ENCODE data around the gene CD46.
"Not testable (repeated sequence)": the region's sequence is repeated elsewhere in the genome, so short reads cannot be mapped to it uniquely, and the experiment has no call there.

DNA sequence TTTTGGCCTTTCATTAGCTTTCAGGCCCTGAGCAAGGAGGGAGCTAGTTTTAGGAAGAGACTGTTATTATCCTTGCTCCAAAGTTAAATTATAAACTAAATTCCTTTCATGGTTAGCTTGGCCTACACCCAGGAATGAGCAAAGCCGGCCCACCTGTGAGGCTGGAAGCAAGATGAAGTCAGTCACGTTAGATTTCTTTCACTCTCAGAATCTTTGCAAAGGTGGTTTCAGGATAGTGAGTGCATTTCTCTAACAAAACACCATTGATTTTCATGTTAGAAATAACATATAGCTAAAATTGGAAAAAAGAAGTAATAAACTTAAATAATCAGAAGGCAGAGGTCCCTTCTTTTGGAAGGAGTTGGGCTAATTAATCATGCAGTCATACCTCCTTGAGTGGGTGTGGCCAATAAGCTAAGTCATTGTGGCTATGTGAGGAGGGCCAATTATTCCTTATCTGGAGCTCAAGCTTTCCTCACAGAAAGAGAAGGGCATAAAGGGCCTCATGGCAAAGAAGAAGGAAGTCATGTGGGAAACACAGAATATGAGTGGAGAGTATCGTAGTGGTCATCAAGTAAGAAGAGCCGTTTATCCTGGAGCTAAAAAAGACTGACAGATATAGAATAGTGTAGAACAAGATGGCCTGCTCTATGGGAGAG, 23.5 kb upstream of the CD46 start:
- TF ChIP-seq, protein P1, sequence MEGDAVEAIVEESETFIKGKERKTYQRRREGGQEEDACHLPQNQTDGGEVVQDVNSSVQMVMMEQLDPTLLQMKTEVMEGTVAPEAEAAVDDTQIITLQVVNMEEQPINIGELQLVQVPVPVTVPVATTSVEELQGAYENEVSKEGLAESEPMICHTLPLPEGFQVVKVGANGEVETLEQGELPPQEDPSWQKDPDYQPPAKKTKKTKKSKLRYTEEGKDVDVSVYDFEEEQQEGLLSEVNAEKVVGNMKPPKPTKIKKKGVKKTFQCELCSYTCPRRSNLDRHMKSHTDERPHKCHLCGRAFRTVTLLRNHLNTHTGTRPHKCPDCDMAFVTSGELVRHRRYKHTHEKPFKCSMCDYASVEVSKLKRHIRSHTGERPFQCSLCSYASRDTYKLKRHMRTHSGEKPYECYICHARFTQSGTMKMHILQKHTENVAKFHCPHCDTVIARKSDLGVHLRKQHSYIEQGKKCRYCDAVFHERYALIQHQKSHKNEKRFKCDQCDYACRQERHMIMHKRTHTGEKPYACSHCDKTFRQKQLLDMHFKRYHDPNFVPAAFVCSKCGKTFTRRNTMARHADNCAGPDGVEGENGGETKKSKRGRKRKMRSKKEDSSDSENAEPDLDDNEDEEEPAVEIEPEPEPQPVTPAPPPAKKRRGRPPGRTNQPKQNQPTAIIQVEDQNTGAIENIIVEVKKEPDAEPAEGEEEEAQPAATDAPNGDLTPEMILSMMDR (conservative IDR thresholded peaks at IDR 0.05) = not testable (repeated sequence)
- TF ChIP-seq EZH2 (IDR thresholded peaks at IDR 0.05; ENCODE audit: low read depth) = not testable (repeated sequence)
